ENCODE measurements around the gene ZXDA.

DNA sequence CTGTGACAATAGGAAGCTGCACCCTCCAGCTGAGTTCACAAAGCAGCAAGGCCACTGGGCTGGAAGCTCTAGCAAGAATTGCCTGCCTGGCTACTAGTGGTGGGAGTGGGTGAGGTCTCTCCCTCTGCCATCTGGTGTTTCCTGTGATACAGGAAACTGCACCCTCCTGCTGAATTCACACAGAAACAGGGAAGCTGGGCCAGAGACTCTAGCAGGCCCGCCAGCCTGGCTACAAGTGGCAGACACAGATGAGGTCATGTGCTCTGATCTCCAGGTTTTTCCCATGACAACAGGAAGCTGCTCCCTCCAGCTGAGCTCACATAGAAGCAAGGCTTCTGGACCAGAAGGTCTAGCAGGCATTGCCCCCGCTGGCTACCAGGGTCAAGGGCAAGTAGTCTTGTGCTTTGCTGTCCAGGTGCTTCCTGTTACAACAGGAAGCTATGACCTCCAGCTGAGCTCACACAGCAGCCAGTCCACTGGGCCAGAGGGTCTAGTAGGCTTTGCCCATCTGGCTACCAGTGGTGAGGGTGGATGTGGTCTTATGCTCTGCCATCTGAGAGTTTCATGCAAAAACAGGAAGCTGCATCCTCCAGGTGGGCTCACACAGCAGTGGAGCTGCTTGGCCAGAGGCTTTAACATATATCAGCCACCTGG is 41.5 kb upstream of the ZXDA start:
- TF ChIP-seq, protein P1, sequence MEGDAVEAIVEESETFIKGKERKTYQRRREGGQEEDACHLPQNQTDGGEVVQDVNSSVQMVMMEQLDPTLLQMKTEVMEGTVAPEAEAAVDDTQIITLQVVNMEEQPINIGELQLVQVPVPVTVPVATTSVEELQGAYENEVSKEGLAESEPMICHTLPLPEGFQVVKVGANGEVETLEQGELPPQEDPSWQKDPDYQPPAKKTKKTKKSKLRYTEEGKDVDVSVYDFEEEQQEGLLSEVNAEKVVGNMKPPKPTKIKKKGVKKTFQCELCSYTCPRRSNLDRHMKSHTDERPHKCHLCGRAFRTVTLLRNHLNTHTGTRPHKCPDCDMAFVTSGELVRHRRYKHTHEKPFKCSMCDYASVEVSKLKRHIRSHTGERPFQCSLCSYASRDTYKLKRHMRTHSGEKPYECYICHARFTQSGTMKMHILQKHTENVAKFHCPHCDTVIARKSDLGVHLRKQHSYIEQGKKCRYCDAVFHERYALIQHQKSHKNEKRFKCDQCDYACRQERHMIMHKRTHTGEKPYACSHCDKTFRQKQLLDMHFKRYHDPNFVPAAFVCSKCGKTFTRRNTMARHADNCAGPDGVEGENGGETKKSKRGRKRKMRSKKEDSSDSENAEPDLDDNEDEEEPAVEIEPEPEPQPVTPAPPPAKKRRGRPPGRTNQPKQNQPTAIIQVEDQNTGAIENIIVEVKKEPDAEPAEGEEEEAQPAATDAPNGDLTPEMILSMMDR (IDR thresholded peaks at IDR 0.05): no peak
- TF ChIP-seq POLR2A (IDR thresholded peaks at IDR 0.05): no peak
- TF ChIP-seq EP300 (IDR thresholded peaks at IDR 0.05): peak in 1 of 2 donors; percentile 11

Measured in tibial nerve (tissue), 4 donors.